Effector memory CD8-positive, alpha-beta T cell (primary cell): ENCODE results near the gene PLA2G2C.

ENCODE experiments used
- ATAC-seq: fragments of 150-1000 bp; cut with Tn5 transposase; replicated peaks from 2 replicates; pipeline ENCODE4 v1.10.0; 2021; ENCODE audit warnings: mild to moderate bottlenecking, moderate library complexity
- DNase-seq, 3 experiments: peaks; one replicate each; pipeline ENCODE4 v3.0.0; 2021
- H3K27ac Mint-ChIP-seq, 2 donors: one replicate each; pipeline ENCODE4 v1.8.0; 2022; ENCODE audit warnings: mild to moderate bottlenecking in 2 of 2, mixed read lengths in 2 of 2, moderate library complexity in 2 of 2
- H3K27me3 Mint-ChIP-seq, 2 donors: one replicate each; pipeline ENCODE4 v1.8.0; 2022; ENCODE audit warnings: mixed read lengths in 2 of 2
- H3K36me3 Mint-ChIP-seq: one replicate; pipeline ENCODE4 v1.8.0; 2022; ENCODE audit warnings: mild to moderate bottlenecking, moderate library complexity, mixed read lengths; ENCODE audit not compliant: insufficient read depth
- H3K4me1 Mint-ChIP-seq, 2 donors: one replicate each; pipeline ENCODE4 v1.8.0; 2022; ENCODE audit warnings: low read depth in 2 of 2, mixed read lengths in 2 of 2
- H3K4me3 Mint-ChIP-seq, 2 donors: one replicate each; pipeline ENCODE4 v1.8.0; 2022; ENCODE audit warnings: mild to moderate bottlenecking in 2 of 2, mixed read lengths in 2 of 2, moderate library complexity in 2 of 2
- H3K9me3 Mint-ChIP-seq, 2 donors: one replicate each; pipeline ENCODE4 v1.8.0; 2022; ENCODE audit warnings: mixed read lengths in 2 of 2

The PLA2G2C gene

GRCh38 chr1:20151906-20152598 lies 34.3 kb downstream of the PLA2G2C start:
- H3K27ac Mint-ChIP-seq: peak overlapping the region; percentile 54 to 83
- H3K4me3 Mint-ChIP-seq: peak overlapping the region; percentile 82 to 88
- peak; percentile 73 for DNase-seq

GRCh38 chr1:20150969-20151368 lies 35.3 kb downstream of the PLA2G2C start:
- Mint-ChIP-seq H3K27me3 (no peaks in the 10 kb centered on the region), H3K9me3 (no peaks in the 10 kb centered on the region), H3K4me1 (peaks cover 12 to 19% of the 10 kb centered on the region in 2 donors), H3K36me3 (peaks cover under 1% of the 10 kb centered on the region), H3K4me3 (peak overlapping the region in 1 of 2 donors; percentile 88), H3K27ac (no peak overlapping the region)
- DNase-seq (no peak), ATAC-seq (no peak)

More at GRCh38 chr1:20151906-20152598, 34.3 kb downstream of the PLA2G2C start:
- H3K9me3 Mint-ChIP-seq: no peaks in the 10 kb centered on the region
- ATAC-seq: peak; percentile 94
- H3K27me3 Mint-ChIP-seq: no peaks in the 10 kb centered on the region
- peaks cover 12 to 19% of the 10 kb centered on the region in 2 donors for H3K4me1 Mint-ChIP-seq
- H3K36me3 Mint-ChIP-seq: no peaks in the 10 kb centered on the region

- H3K36me3 Mint-ChIP-seq: peaks cover 2% of the 10 kb centered on the region
- ATAC-seq: no peak
These were observed 36.0 kb downstream of the PLA2G2C start for GRCh38 chr1:20150326-20150705.

GRCh38 chr1:20149601-20150325 lies 36.6 kb downstream of the PLA2G2C start:
- peaks cover 2% of the 10 kb centered on the region for H3K36me3 Mint-ChIP-seq
- H3K27ac Mint-ChIP-seq: peak overlapping the region in 1 of 2 donors; percentile 12
- H3K4me3 Mint-ChIP-seq: no peak overlapping the region
- ATAC-seq (no peak), DNase-seq (no peak)
- no peaks in the 10 kb centered on the region for H3K9me3 Mint-ChIP-seq
- H3K4me1 Mint-ChIP-seq: peaks cover 10 to 14% of the 10 kb centered on the region in 2 donors
- H3K27me3 Mint-ChIP-seq: no peaks in the 10 kb centered on the region

More at GRCh38 chr1:20150326-20150705, 36.0 kb downstream of the PLA2G2C start:
- Mint-ChIP-seq H3K4me1 (peaks cover 12 to 19% of the 10 kb centered on the region in 2 donors), H3K4me3 (no peak overlapping the region), H3K27ac (peak overlapping the region in 1 of 2 donors; percentile 12), H3K9me3 (no peaks in the 10 kb centered on the region), H3K27me3 (no peaks in the 10 kb centered on the region)
- no peak for DNase-seq

- peaks cover 2% of the 10 kb centered on the region for H3K36me3 Mint-ChIP-seq
- no peak for DNase-seq
- no peak for ATAC-seq
- H3K4me3 Mint-ChIP-seq: no peak overlapping the region
- no peaks in the 10 kb centered on the region for H3K27me3 Mint-ChIP-seq
- H3K27ac Mint-ChIP-seq: peak overlapping the region in 1 of 2 donors; percentile 44
- H3K9me3 Mint-ChIP-seq: no peaks in the 10 kb centered on the region
- H3K4me1 Mint-ChIP-seq: peaks cover 4 to 9% of the 10 kb centered on the region in 2 donors
These were observed 37.5 kb downstream of the PLA2G2C start for GRCh38 chr1:20148571-20149500.

GRCh38 chr1:20147846-20148570 lies 38.3 kb downstream of the PLA2G2C start:
- no peaks in the 10 kb centered on the region for H3K27me3 Mint-ChIP-seq
- no peak for DNase-seq
- peaks cover 2% of the 10 kb centered on the region for H3K36me3 Mint-ChIP-seq
- no peaks in the 10 kb centered on the region for H3K9me3 Mint-ChIP-seq
- no peak overlapping the region for H3K27ac Mint-ChIP-seq
- H3K4me3 Mint-ChIP-seq: no peak overlapping the region
- peaks cover 4 to 9% of the 10 kb centered on the region in 2 donors for H3K4me1 Mint-ChIP-seq
- ATAC-seq: no peak

GRCh38 chr1:20143734-20144565 lies 42.4 kb downstream of the PLA2G2C start:
- ATAC-seq (no peak), DNase-seq (no peak)
- no peak overlapping the region for H3K4me3 Mint-ChIP-seq
- no peaks in the 10 kb centered on the region for H3K9me3 Mint-ChIP-seq
- H3K27me3 Mint-ChIP-seq: peaks cover 6 to 30% of the 10 kb centered on the region in 2 donors
- H3K36me3 Mint-ChIP-seq: peaks cover 2% of the 10 kb centered on the region
- H3K4me1 Mint-ChIP-seq: no peaks in the 10 kb centered on the region
- H3K27ac Mint-ChIP-seq: no peak overlapping the region

GRCh38 chr1:20143318-20143717 lies 43.0 kb downstream of the PLA2G2C start:
- ATAC-seq: no peak

GRCh38 chr1:20142001-20142710 lies 44.2 kb downstream of the PLA2G2C start:
- Mint-ChIP-seq H3K4me1 (no peaks in the 10 kb centered on the region), H3K9me3 (no peaks in the 10 kb centered on the region), H3K27me3 (peaks cover 6 to 44% of the 10 kb centered on the region in 2 donors), H3K27ac (no peak overlapping the region), H3K36me3 (peaks cover 2% of the 10 kb centered on the region), H3K4me3 (no peak overlapping the region)
- DNase-seq: no peak
- no peak for ATAC-seq

More at GRCh38 chr1:20143318-20143717, 43.0 kb downstream of the PLA2G2C start:
- no peak overlapping the region for H3K4me3 Mint-ChIP-seq
- H3K9me3 Mint-ChIP-seq: no peaks in the 10 kb centered on the region
- DNase-seq: no peak
- no peak overlapping the region for H3K27ac Mint-ChIP-seq
- H3K4me1 Mint-ChIP-seq: no peaks in the 10 kb centered on the region
- peaks cover 2% of the 10 kb centered on the region for H3K36me3 Mint-ChIP-seq
- H3K27me3 Mint-ChIP-seq: peaks cover 6 to 37% of the 10 kb centered on the region in 2 donors

GRCh38 chr1:20141466-20141865 lies 44.9 kb downstream of the PLA2G2C start:
- peaks cover 6 to 44% of the 10 kb centered on the region in 2 donors for H3K27me3 Mint-ChIP-seq
- no peak overlapping the region for H3K27ac Mint-ChIP-seq
- H3K4me1 Mint-ChIP-seq: no peaks in the 10 kb centered on the region
- no peak for ATAC-seq
- DNase-seq: no peak
- no peaks in the 10 kb centered on the region for H3K9me3 Mint-ChIP-seq
- no peak overlapping the region for H3K4me3 Mint-ChIP-seq
- peaks cover 2% of the 10 kb centered on the region for H3K36me3 Mint-ChIP-seq

GRCh38 chr1:20141001-20141400 lies 45.3 kb downstream of the PLA2G2C start:
- H3K27ac Mint-ChIP-seq: no peak overlapping the region
- H3K4me3 Mint-ChIP-seq: no peak overlapping the region
- DNase-seq (no peak), ATAC-seq (no peak)
- H3K4me1 Mint-ChIP-seq: no peaks in the 10 kb centered on the region
- peaks cover 6 to 44% of the 10 kb centered on the region in 2 donors for H3K27me3 Mint-ChIP-seq
- no peaks in the 10 kb centered on the region for H3K9me3 Mint-ChIP-seq
- H3K36me3 Mint-ChIP-seq: peaks cover 2% of the 10 kb centered on the region
